Smooth muscle cell of the brain vasculature (primary cell): Measurements from ENCODE around the gene NEK11.
"Not testable (repeated sequence)": the region's sequence is repeated elsewhere in the genome, so short reads cannot be mapped to it uniquely, and the experiment has no call there.

Experiments used
- DNase-seq: peaks from one replicate; pipeline ENCODE4 v3.0.0-alpha.2; 2012; ENCODE audit warnings: low read depth, low spot score

The NEK11 gene

DNA sequence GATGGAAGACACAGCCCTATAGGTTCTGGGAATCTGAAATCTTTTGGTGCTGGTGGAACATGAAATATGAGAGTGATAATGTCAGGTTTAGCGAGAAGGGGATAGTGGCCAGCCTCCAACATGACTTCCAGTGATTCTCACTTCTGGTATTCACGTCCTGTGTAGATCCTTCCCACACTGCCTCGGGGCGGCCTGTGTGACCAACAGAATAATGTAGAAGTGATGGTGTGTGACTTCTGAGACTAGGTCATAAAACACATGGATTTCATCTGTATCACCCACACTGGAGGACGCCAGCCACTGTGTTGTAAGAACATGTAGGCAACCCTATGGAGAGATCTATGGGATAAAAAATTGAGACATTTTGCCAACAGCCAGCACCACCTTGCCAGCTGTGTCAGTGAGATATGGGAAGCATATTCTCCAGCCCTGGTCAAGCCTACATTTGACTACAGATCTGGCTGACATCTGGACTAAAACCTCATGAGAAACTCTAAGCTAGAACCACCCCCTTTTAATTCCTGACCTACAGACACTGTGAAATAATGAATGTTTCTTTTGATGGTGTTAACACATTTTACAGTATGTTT is 329.4 kb downstream of the NEK11 start:
- DNase-seq, result no peak

DNA sequence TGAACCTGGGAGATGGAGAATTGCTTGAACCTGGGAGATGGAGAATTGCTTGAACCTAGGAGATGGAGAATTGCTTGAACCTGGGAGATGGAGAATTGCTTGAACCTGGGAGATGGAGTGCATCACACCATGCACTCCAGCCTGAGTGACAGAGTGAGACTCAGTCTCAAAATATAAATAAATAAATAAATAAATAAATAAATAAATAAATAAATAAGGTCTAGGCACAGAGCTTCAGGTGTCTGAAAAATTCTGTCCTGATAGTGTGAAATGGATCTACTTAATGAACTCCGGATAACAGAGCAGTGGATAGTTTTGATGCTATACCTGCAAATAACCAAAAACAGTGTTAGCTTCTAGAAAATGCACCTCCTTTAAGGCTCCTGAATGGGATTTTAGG is 330.6 kb downstream of the NEK11 start:
- DNase-seq, result no peak

DNA sequence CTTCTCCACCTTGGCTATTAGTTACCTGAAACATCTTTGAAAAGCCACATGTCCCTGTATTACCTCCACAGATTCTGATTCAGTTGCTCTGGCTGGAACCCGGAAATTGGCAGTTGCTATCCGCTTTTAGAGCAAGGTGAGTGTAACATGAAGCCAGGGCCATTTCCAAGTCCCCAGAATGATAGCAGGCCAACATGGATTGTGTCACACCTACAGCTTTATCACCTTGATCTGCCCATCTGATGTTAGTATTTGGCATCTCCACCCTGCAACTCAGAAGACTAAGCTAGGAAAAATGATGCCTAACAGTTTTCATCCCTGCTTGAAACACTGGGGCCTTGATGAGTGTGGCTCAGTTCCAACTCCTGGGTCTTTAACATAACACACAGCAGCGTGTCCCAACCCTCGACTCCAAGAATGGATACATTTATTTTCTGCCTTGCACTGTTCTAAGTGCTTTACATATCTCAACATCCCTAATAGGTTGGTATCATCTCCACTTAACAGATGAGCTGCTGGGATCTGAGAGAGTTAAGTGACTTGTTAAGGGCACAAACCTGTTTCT is 333.6 kb downstream of the NEK11 start:
- DNase-seq, result no peak

DNA sequence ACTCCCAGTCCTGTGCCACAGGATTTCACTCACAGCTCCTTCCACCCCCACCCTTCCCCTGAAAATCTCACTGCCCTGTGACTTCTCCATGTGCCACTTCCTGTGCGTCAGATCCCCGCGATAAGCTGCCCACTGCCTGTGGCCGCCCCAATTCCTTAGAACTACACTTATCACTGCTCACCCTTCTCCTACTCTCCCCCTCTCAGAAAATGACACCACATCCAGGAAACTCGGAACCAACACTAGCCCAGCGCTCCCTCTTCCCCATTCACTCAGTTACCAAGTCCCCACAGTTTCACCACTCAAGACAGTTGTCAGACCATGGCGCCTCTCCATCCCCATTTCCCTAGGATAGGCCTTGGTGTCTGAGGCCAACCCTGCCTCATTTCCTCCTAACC is 334.4 kb downstream of the NEK11 start:
- DNase-seq, result not testable (repeated sequence)

DNA sequence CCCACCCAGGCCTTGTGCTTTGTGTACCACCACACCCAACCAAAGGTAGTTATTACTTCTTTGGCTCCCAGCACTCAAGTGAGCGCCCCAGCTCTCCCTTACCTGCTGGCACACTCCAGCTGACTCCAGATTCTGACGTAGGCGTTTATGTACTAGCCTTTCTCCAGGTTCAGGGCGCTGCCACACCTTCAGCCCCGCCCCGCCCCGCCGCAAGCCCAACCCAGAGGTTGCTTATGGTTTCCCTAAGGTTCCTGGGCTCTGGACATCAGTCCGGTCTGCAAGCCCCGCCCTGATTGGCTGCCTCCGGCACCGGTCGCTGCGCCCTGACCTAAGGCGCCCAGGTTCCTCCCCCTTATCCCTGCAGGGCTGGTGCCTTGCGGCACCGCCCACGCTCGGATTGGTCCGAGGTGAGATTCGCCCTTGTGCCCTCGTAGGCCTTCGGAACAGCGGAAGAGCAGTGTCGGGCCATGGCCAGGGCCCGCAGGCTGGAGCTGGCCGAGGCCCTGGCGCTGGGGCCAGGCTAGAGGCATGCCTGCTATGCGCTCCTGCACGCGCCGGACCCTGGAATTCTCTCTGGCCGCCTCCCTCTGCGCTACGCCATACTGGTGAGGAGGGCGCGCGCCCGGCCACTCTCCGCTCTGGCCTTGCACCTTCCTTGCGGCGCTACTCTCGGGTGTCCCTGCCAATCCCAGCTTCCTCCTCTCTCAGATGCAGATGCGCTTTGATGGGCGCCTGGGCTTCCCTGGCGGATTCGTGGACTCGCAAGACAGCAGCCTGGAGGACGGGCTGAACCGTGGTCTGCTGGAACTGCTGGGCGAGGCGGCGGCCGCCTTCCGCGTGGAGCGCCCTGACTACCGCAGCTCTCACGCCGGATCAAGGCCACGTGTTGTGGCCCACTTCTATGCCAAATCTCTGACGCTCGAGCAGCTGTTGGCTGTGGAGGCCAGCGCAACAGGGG is 335.1 kb downstream of the NEK11 start:
- DNase-seq, result no peak

DNA sequence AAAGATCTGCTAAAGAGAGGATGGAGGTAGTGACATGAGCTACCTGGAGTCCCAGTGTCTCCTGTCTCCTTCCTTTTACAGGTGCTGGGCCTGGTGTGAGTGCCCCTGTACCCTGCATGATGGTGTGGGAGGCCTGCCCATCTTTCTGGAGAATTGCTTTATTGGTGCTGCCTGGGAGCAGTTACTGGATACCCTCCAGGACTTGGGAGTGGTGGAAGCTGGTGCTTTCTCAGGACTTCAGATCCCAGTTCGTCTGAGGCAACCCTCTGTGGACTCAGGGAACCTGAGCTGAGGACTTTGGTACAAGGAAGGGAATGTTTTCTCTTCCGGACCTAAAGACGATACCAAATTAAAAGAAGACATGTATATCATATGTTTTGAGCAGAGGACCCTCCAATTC is 336.6 kb downstream of the NEK11 start:
- DNase-seq, result no peak

DNA sequence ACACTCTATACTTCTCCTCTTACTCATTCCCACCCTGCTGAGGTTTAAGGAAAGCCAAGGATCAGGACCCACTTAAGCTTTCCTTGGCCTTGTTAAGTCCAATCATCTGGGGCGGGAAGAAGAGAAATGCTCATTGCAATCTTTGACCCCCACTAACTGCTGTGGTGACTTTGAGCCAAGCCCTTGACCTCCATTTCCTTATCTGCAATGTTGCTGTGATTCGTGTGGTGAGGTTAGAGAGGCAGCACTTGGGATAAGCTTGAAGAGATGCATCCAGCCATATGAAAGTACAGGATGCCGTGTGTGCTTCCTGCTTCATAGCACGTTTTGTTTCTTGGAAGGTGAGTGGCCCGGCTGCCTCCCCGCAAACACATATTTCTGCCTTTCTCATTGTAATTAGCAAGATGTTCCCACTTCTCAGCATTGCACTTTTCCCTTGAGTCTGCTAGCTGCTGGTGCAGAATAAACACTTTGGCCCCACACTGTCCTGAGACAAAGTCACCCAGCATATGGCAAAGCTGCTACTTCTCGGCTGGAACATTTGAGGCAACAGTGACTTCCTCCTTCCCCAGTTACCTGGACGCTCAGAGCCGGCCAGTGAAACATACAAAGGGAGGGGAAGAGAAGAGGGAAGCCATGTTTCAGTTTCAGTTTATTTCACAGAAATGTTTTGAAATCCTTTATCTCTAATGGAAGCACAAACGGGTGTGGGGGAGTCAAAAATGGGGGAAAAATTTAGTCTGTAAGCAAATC is 344.4 kb downstream of the NEK11 start:
- DNase-seq, result no peak

DNA sequence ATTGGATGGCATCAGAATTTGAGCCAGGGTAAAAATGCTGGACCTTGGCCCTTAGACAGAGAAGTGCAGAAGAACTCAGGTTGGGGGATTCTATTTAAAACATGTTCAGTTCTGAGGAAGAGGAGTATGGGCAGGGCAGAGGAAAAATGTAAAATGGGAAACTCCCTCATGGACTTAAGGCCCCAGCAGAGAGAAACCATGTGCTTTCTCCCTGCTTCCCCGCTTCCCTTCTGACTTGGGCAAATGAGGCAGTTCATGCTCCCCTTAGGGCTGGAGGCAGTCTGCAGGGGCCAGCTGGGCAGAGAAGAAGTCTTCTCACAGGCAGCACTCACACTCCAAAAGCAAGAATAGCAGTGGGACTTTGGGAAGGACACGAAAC is 345.0 kb downstream of the NEK11 start:
- DNase-seq, result no peak

DNA sequence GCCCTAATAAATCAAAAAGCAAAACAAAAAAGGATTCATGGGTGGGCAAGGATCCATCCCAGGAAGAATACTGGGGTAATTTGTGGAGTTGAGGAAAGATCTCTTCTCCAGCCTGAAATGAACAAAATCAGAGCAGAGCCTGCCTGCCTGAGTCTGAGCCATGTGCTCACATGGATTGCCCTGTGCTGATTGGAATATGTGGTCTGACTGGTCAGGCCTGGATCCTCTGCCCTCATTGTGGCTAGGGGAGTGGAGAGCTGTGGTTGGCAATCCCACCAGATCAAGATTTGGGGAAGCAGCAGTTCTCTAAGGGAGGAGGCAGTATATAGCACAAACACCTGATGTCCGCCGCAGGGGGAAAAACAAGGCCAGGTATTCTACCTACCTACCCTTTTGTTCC is 348.1 kb downstream of the NEK11 start:
- DNase-seq, result no peak

DNA sequence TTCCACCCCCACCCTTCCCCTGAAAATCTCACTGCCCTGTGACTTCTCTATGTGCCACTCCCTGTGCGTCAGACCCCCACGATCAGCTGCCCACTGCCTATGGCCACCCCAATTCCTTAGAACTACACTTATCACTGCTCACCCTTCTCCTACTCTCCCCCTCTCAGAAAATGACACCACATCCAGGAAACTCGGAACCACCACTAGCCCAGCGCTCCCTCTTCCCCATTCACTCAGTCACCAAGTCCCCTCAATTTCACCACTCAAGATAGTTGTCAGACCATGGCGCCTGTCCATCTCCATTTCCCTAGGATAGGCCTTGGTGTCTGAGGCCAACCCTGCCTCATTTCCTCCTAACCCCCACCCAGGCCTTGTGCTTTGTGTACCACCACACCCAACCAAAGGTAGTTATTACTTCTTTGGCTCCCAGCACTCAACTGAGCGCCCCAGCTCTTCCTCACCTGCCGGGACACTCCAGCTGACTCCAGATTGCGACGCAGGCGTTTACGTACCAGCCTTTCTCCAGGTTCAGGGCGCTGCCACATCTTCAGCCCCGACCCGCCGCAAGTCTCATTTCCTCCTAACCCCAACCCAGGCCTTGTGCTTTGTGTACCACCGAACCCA is 354.3 kb downstream of the NEK11 start:
- DNase-seq, result not testable (repeated sequence)

DNA sequence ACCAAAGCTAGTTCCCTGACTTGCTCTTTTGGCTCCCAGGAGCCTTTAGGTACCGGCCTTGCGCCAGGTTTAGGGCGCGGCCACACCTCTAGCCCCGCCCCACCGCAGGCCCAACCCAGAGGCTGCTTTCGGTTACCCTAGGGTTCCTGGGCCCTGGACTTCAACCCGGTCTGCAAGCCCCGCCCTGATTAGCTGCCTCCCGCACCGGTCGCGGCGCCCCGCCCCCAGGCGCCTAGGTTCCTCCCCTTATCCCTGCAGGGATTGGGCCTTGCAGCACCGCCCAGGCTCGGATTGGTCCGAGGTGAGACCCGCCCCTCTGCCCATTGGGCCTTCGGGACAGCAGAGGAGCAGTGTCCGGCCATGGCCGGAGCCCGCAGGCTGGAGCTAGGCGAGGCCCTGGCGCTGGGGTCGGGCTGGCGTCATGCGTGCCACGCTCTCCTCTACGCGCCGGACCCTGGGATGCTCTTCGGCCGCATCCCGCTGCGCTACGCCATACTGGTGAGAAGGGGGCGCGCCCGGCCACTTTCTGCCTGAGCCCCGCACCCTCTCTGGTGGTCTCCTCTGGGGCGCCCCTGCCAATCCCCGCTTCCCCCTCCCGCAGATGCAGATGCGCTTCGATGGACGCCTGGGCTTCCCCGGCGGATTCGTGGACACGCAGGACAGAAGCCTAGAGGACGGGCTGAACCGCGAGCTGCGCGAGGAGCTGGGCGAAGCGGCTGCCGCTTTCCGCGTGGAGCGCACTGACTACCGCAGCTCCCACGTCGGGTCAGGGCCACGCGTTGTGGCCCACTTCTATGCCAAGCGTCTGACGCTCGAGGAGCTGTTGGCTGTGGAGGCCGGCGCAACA is 355.0 kb downstream of the NEK11 start, which contains the start of gene NUDT16:
Gene NUDT16 (plus strand): TSS at position 330 of the 847 bp plus-strand sequence. CDS start 31 bp downstream, at position 361.
- DNase-seq, result peak; percentile 98

DNA sequence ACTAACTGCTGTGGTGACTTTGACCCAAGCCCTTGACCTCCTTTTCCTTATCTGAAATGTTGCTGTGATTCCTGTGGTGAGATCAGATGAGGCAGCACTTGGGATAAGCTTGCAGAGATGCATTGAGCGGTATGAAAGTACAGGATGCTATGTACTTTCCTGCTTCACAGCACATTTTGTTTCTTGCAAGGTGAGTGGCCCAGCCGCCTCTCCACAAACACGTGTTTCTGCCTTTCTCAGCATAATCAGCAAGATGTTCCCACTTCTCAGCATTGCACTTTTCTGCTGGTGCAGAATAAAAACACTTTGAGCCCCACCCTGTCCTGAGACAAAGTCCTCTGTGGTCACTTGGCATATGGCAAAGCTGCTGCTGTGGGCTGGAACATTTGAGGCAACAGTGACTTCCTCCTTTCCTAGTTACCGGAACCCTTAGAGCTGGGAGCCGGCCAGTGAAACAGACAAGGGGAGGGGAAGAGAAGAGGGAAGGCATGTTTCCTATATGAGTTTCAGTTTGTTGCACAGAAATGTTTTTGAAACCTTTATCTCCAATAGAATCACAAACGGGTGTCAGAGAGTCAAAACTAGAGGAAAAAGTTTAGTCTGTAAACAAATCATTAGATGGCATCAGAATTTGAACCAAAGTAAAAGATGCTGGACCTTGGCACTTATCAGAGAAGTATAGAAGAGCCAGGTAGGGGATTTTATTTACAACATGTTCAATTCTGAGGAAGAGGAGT is 359.9 kb downstream of the NEK11 start:
- no peak for DNase-seq

DNA sequence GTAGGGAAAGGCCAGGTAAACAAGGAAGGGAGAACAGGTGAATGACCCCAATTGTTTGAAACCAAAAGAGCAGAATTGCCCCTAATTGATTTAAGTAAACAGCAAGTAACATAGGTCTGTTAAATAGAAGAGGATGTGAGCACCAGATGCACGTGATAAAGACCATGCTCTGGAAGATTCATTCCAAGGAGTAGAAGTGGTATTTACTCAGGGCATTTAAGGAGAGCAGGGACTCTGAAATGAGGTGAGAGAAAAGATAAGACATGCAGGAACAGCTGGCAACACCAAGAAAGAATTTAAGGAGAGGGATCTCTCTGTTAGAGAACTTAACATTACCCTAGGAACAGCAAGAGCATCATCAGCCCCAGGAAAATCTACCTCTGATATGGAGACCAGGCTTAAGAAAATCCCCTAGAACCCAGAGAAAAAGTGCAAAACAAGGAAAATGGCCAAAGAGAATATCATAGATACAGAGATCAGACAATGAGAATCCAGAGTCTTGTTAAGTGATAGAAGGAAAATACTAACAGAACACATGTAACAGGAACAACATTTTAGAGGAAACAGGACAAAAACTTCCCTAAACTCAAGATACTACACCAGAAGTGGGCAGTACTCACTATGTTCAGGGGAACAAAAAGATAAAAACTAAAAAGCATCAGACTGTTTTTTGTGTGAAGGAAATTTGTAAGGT is 361.3 kb downstream of the NEK11 start:
- no peak for DNase-seq

DNA sequence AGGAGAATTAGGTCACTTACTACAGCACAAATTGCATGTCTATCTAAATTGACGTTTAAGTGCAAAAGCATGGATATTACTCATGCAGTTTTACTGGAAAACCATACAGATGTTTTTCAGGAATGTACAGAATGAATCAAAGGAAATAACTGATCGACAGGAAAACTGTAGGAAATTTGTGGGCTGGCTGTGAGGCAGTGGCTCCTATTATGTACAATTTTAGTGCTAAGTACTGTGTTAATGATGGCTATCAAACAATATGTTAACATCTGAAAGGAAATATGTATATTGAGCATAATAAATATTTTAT is 361.8 kb downstream of the NEK11 start:
- no peak for DNase-seq

DNA sequence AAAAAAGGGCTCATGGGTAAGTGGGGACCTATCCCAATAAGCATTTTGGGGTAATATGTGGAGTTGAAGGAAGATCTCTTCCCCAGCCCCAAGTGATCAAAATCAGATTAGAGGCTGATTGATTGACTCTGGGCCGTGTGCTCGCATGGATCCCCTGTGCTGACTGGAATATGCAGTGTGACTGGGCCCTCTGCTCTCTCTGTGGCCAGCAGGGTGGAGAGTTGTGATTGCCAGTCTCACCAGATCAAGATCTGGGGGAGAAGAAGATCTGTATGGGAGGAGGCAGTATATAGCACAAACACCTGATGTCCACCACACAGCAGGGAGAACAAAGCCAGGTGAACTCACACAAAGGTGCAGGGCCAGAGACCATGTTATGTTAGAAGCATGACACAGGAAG is 363.7 kb downstream of the NEK11 start:
- no peak for DNase-seq

DNA sequence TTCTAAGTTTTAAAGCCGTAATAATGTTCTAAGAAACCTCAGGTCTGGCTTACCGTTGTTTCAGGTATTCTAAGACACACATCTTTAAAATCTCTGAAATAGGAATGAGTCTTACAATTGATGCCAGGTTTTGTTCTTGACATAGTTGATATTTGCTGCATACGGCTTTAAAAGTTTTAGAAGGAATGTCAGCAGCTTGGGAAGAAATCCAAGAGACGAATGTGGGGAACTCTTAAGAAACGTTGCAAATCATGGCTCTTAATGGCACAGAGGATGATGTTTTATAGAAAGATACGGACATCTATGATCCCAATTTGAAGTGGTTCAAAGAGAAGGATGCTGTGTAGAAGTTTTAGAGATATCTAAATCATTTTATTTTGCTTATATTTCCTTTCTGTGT is 366.4 kb downstream of the NEK11 start:
- no peak for DNase-seq

DNA sequence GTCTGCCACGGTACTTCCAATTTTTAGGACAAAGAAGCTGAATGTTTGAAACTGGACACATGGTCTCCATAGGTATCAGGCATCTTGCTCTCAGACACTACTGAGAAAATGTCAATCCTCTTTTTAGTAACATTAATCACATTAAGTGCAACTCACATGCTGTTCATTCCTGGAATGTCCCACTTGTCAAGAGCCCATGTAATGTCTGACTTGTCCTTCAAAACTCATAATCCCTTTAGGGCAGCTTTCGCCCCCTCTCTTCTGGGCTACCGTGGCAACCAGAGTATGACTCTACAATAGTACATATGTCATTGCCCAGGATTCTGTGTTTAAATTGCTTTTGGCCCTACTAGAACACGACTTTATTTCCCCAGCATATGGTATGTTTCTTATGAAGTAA is 367.2 kb downstream of the NEK11 start:
- DNase-seq, result no peak

DNA sequence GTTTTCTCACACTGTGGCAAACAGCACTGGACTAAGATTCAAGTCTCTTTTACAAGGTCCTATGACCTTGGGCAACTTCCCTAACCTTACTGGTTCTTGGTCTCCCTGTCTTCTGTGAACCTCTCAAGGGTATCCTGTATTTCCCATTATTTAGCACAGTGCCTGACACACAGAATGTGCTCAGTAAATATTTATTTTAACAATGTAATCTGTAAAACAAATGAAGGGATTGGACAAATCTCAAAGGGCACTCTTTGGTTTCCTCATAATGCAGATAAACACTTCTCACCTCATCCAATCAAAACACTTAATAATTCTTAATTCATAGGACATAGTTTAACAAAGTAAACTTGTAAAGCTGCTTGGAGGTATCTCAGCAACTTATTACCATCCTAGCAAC is 367.7 kb downstream of the NEK11 start:
- DNase-seq, result no peak

DNA sequence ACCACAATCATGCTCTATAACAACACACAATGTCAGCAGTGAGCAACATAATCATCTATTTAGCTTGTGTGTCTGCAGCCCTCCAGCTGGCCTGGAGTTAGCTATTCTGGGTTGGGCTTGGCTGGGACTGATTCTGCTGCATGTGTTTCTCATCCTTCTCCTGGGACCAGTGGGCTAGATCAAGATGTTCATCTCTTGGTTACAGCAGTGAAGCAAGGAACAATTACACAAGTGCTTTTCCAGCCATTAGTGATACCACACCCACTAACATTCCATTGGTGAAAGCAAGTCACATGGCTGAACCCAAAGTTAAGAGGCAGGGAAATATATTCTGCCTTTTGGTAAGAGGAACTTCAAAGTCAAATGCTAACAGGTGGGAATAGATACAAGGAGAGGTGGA is 369.5 kb downstream of the NEK11 start:
- no peak for DNase-seq

DNA sequence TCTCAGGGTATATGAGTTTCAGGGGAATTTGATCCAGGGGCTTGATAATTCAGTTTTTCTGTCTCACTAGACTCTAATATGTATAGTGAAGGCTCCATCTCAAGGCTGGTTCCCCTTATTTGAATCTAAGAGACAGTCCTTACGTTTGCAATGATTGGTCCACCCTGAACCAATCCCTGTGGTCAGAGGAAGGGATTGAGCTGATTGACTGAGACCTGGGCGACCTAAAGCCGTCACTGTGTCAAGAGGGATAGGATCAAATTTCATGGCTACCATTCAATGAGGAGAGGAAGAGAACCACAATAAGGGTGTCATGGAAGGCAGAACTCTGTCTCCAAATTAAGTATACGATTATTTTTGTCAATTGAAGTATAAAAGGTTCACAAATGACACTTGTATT is 371.2 kb downstream of the NEK11 start:
- DNase-seq, result no peak
